ENCODE data around the gene PITHD1.
"Not testable (repeated sequence)": the region's sequence is repeated elsewhere in the genome, so short reads cannot be mapped to it uniquely, and the experiment has no call there.

PITHD1 gene

GRCh38 chr1:23777979-23778814 is at the start of gene PITHD1:
Gene PITHD1 (plus strand): TSS chr1:23778418. CDS start chr1:23778516, 98 bp downstream.
- DNase-seq (ENCODE audit: low read depth in 2 of 2), result peak; percentile 41 to 44

GRCh38 chr1:23732363-23733224 is 45.6 kb upstream of the PITHD1 start:
- DNase-seq (ENCODE audit: low read depth in 2 of 2), result no peak

GRCh38 chr1:23733281-23733680 is 44.9 kb upstream of the PITHD1 start:
- not testable (repeated sequence) for DNase-seq (ENCODE audit: low read depth in 2 of 2)

GRCh38 chr1:23736437-23737134 is 41.6 kb upstream of the PITHD1 start:
- DNase-seq (ENCODE audit: low read depth in 2 of 2), result no peak

- DNase-seq (ENCODE audit: low read depth in 2 of 2), result no peak
These were observed 36.6 kb upstream of the PITHD1 start for GRCh38 chr1:23741609-23742008.

DNA sequence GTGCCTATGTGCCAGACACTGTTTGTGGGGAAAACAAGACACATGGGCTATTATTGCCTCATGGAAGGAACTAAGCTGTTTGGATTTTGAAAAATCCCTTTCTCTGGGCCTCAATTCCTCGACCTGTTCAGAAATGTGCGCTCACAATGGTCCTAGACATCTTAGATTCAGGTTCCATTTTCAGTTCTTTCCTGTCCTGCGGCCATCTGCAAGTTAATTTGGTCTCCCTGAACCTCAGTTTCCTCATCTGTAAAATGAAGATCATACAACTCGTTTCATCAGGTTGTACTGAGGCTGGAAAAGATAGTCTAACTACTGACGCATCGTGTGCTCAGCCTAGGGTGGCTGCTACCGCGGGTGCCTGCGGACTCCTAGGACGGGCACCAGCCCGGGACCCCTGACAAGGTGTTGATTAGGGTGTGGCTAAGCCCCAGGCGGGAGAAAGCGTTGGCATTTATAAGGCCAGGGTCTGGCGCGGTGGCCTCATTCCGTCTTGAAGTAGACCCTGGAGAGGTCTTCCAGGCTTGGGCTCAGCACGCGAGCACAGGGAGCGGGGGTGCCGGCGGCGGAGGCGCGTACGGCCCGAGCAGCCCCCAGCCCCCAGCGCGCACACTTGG is 35.4 kb upstream of the PITHD1 start:
- no peak for DNase-seq (ENCODE audit: low read depth in 2 of 2)

DNA sequence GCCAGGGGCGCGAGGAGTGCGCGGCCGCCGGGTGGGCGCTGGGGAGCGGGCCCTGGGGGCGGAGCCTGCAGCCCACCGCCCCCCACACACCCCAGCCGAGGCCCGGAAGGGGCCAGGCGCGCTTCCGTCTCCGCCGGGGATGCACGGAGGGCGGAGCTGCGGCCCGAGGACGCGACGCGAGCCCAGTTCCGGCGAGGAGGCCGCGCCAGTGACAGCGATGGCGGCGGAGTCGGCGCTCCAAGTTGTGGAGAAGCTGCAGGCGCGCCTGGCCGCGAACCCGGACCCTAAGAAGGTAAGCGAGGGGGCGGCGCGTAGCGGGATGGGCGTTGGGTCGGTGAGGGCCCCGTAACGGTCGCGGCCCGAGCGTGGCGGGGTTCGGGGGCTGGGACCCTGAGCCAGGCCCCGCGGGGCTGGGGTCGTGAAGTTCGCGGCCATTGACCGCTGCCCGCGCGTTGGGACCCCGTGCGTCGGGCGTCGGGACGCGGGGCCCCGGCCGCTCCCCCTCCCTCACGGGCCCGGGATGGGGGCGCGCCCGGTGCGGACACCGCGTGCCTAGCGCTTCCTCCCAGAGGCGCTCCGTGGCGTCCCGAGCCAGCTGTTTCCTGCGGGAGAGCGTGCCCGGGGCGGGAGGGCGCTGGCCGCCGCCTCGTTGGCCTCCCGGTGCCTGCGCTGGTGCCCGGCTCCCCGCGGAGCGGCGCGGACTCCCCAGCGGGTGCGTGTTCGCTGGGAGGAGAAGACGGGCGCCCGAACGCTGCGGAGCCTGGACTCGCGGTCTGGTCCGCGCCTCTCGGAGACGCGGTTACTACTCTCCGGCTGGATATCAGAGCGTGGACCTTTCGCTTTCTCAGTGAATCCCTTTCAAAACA is 34.7 kb upstream of the PITHD1 start, which contains the start of gene ELOA:
TSS of gene ELOA (plus strand) at position 185 of the 866 bp plus-strand sequence. CDS start at position 218, 33 bp downstream.
- DNase-seq (ENCODE audit: low read depth in 2 of 2), result no peak

DNA sequence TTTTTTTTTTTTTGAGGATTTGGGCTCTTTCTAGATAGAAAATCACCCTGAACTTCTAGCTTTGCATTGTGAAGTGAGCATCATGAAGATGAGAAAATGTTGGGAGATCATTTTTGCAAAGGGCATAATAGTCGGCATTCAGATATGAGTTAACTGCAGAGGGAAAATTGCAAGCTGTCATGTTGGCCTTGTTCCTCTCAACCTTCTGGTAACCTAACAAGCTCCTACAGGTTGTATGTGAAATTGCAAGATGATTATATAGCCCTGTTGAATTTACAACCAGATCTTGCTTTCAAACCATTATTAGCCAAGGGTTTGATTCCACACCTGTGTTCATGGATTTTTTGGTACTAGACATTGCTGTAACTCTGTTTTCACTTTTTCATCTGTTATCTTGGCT is 32.7 kb upstream of the PITHD1 start:
- no peak for DNase-seq (ENCODE audit: low read depth in 2 of 2)

DNA sequence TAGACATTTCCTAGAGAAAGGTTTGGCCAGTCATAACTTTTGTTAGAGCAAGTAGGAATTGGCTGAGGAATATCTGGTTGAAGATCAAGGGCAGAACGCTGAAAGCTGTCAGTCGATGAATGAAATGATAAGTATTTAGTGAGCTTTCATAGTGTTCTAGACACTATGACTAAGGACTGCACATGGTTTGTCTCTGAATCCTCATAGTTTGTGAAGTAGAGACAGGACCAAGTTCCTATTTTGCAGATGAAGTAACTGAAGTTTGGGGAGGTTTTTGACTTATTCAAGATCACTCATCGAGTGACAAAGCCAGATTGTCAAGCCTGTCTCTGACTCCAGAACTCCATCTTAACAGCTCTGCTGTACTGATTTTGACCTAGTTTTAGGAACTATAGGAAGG is 30.2 kb upstream of the PITHD1 start:
- no peak for DNase-seq (ENCODE audit: low read depth in 2 of 2)

GRCh38 chr1:23751050-23751814 is 27.0 kb upstream of the PITHD1 start:
- DNase-seq (ENCODE audit: low read depth in 2 of 2), result no peak

- DNase-seq (ENCODE audit: low read depth in 2 of 2), result no peak
These were observed 26.4 kb upstream of the PITHD1 start for GRCh38 chr1:23751815-23752200.

GRCh38 chr1:23752909-23753308 is 25.3 kb upstream of the PITHD1 start:
- DNase-seq (ENCODE audit: low read depth in 2 of 2), result no peak

- no peak for DNase-seq (ENCODE audit: low read depth in 2 of 2)
These were observed 21.5 kb upstream of the PITHD1 start for GRCh38 chr1:23756676-23757075.

GRCh38 chr1:23757812-23758211 is 20.4 kb upstream of the PITHD1 start:
- DNase-seq (ENCODE audit: low read depth in 2 of 2), result no peak

- no peak for DNase-seq (ENCODE audit: low read depth in 2 of 2)
These were observed 18.9 kb upstream of the PITHD1 start for GRCh38 chr1:23759277-23759676.

DNA sequence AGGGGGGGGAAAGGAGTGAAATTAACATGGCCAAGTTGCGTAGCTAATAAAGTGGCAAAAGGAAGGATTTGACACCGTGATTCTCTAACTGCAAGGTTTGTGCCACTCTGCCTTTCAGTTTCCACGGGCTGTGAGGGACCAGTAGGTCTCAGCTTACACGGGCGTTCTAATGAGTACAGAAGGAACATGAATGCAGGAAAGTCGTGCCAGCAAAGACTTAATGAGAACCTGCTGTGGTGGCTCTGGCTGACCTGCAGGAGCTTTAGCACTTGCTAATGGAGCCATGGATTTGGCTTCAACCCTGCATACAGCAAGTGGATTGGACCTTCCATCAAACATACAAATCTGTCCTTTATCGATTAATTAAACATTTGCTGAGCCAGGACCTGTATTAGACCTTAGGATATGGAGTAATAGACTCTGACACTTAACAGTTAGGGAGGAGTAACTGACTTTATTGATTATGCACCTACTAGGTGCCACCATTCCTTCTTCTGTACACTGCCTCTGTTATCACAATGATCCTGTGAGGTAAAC is 15.1 kb upstream of the PITHD1 start:
- no peak for DNase-seq (ENCODE audit: low read depth in 2 of 2)

DNA sequence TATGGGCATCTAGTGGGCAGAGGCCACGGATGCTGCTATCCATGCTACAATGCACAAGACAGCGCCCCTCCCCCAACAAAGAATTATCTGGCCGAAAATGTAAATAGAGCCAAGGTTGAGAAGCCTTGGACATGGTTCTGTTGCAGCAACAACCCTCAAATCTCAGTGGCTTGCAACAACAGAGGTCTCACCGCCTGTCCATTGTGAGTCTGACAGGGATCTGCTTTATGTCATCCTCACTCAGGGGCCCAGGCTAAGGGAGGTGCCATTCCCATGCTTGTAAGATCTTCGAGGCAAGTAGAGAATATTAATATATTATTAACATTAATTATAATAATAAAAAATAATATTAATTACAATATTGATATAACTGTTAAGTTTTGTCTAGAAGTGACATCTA is 9.5 kb upstream of the PITHD1 start:
- DNase-seq (ENCODE audit: low read depth in 2 of 2), result no peak

DNA sequence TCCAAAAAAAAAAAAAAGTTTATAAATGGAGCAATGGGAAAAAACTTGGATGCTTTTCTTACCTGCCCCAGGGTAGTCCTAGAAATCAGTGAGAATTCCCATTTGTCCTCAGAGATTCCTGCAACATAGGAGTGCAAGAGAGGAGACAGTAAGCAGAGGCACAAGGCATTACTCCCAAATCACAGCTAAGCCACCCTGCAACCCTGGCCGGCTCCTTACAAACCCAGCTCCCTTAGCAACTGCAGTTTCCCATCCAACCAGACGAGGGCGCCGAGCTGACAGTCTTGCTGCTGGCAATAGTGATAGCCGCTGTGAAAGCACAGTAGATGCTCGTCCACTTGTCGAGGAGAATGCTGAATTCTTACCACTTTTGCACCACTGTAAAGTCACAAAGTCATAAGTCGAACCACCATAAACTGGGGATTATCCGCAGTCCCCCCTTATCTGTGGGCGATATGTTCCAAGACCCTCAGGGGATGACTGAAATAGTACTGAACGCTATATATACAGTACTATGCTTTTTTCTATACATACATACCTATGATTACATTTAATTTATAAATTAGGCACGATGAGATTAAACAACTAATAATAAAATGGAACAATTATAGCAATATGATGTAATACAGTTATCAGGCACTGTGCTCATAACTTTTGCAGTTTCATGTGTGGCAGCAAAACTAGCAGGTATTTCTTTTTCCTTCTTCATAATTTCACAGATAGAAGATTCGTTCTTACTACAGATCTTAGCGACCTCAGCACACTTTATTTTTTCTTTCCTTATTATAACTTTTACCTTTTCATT is 6.0 kb upstream of the PITHD1 start:
- peak; percentile 30 to 36 for DNase-seq (ENCODE audit: low read depth in 2 of 2)

DNA sequence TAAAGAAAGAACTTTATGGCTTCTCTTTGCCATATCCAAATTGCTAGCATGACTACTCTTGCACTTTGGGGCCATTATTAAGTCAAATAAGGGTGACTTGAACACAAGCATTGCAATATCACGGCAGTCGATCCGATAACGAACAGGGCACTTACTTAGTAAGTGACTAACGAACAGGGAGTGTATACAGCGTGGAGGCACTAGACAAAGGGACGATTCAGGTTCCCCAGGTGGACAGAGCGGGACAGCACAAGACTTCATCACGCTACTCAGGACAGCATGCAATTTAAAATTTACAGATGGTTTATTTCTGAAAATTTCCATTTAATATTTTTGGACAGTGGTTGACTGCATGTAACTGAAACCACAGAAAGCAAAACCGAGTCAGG is 5.4 kb upstream of the PITHD1 start:
- no peak for DNase-seq (ENCODE audit: low read depth in 2 of 2)
